Cardiac fibroblast (primary cell): Measurements from ENCODE around the gene GOT2.
A peak's percentile ranks its signal among the peaks of the same experiment; 100 is the strongest.
"Not testable (repeated sequence)": the region's sequence is repeated elsewhere in the genome, so short reads cannot be mapped to it uniquely, and the experiment has no call there.

ENCODE experiments used
- DNase-seq, 2 donors: peaks; one replicate each; pipeline versions ENCODE4 v3.0.0 to v3.0.0-alpha.2; 2010; ENCODE audit warnings: low read depth in 2 of 2
- H3K4me3 ChIP-seq, 2 donors: replicated peaks in 1 of 2; 1 replicate in 1 of 2; 2 replicates in 1 of 2; pipeline ENCODE4 v1.5.1; 2011; ENCODE audit warnings: low read depth in 2 of 2, low read length in 2 of 2, mild to moderate bottlenecking in 2 of 2, moderate library complexity in 1 of 2
- CTCF ChIP-seq: IDR thresholded peaks from one replicate; pipeline ENCODE4 v1.5.1; 2011; ENCODE audit warnings: low read depth, mild to moderate bottlenecking, low read length, inconsistent platforms

GOT2 gene

GRCh38 chr16:58755989-58756649 lies 22.0 kb upstream of the GOT2 start:
- H3K4me3 ChIP-seq, result no peak overlapping the region
- TF ChIP-seq CTCF, result peak; percentile 81
- peak; percentile 83 to 85 for DNase-seq

DNA sequence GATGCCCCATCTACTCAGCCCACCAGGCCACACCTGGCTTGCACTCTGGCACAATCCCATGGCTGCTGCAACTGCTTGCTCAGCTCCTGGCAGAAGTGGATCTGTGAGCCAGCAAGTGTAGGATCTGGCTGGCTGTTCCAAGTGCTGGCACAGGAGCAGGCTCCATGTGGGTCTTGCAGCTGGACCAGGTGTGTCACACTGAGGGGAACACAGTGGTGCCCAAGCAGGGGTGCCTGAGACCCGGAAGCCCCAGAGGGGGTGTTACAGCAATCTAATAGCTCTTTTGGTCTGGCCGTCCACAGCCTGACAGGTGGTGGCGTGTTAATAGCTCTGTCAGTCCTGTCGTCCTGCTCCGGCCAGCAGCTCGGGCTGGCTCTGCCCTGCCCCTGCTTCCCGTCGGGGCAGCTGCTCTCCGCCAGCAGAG lies 19.6 kb upstream of the GOT2 start:
- DNase-seq, result no peak
- no peak for TF ChIP-seq CTCF
- no peak overlapping the region for H3K4me3 ChIP-seq

GRCh38 chr16:58744497-58744896 lies 10.4 kb upstream of the GOT2 start:
- no peak overlapping the region for H3K4me3 ChIP-seq
- no peak for TF ChIP-seq CTCF
- DNase-seq, result no peak

DNA sequence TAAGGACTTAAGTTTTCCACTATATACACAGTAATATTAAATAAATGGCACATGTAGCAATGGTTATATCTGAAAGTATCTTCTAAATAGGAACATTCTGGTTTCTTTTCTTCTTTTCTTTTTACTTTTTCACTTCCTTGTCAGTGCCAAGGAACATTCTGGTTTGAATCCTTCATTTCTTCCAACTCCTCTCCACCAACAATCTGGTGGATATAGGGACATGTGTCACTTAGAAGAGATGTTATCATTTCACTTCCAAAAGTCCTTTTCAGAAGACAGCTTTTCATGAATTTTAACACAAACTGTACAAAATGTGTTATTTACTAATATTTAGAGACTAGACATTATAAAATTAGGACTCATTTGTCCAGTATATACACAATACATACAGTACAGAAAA lies 7.9 kb upstream of the GOT2 start:
- DNase-seq, result no peak
- H3K4me3 ChIP-seq, result no peak overlapping the region
- TF ChIP-seq CTCF, result no peak

DNA sequence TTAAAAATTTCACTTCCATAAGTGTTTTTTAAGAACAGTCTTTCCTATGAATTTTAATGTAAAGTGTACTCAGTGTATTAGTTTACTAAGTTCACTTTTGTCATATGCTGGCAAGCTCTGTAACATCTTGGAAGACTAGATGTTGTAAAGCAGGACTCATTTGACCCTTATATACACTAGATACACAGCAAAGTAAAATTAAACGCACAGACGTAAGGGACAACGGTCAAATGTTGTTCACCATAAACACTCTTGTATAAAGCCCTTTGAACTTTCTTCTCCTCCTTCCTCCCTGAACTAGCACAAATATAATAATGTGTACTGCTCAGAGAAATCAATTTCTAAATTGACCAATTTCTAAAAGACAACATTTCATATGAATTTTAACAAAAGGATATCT lies 7.0 kb upstream of the GOT2 start:
- no peak for DNase-seq
- no peak for TF ChIP-seq CTCF

GRCh38 chr16:58738672-58739296 lies 4.7 kb upstream of the GOT2 start:
- DNase-seq, result no peak
- H3K4me3 ChIP-seq, result no peak overlapping the region
- TF ChIP-seq CTCF, result no peak

More for the DNA sequence above, 7.0 kb upstream of the GOT2 start:
- no peak overlapping the region for H3K4me3 ChIP-seq

GRCh38 chr16:58736341-58736740 lies 2.2 kb upstream of the GOT2 start:
- not testable (repeated sequence) for H3K4me3 ChIP-seq, DNase-seq
